Hematopoietic multipotent progenitor cell treated with erythropoietin and hydrocortisone succinate and interleukin-3 and kit ligand, for 15 days (in vitro differentiated cells): ENCODE results near the gene CHAF1B.
"Not testable (repeated sequence)": the region's sequence is repeated elsewhere in the genome, so short reads cannot be mapped to it uniquely, and the experiment has no call there.

Experiments used
- DNase-seq: peaks from one replicate; pipeline ENCODE4 v3.0.0-alpha.2; 2015; ENCODE audit warnings: low spot score

CHAF1B gene

DNA sequence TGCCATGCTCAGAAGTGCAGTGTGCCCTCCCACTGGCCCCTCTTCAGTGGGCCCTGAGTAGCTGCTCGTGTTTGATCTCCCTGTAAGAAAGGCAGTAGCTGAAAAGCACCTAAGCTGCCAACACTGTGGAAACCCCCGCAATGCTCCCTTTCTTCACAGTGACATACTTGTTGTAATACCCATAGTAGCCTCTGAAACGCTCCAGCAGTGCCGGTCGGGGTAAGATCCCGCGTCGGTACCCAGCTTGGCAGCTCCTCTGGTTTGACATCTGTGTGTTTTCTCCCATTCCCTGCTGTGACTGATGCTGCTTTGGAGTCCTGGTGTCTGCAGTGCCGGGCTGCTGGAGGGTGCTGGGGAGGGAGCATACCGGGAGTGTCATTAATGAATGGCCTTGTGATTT is 3.6 kb downstream of the CHAF1B start:
- no peak for DNase-seq

- not testable (repeated sequence) for DNase-seq
Observed at GRCh38 chr21:36391649-36392048, 6.5 kb downstream of the CHAF1B start.

DNA sequence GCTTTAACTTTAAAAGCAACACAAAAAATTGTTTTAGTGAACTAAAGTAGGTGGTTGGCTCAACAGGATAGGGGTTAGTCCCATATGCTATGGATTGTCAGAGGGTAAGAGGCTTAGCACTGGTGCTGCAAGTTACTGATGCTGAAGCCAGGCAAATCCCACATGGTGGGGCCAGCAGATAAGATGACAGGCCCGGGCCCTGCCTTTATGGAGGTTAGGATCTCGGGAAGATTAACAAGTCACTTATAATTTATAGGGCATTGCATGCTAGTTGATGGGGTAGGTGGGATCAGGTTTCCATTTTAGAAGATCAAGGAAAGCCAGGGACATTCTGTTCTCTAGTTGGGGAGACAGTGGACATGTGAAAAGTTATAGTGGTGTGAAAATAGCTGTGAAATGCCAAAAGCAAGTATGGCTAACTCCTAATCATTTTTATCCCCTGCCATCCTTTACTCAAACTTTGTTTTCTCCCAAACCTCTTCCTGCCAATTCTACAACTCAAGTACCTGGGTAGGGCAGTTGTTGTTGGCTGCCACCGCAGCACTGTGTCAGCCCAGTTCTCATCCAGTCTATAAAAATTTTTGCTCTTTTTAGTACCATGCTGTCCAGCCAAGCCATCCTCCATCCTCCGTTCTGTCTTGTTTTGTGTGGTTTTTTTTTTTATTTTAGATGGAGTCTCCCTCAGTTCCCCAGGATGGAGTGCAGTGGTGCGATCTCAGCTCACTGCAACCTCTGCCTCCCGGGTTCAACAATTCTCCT is 10.3 kb downstream of the CHAF1B start:
- DNase-seq: no peak

DNA sequence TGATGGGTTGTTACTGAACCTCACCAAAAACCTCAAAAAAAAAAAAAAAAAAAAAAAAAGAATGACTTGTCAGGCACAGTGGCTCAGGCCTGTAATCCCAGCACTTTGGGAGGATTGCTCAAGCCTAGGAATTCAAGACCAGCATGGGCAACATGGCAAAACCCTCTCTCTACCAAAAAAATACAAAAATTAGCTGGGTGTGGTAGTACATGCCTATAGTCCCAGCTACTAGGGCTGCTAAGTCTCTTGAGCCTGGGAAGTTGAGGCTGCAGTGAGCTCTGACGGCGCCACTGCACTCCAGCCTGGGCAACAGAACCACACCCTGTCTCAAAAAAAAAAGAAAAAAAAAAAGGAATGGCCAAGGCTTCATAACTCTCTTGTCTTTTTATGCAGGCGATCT is 11.1 kb downstream of the CHAF1B start:
- DNase-seq: no peak

DNA sequence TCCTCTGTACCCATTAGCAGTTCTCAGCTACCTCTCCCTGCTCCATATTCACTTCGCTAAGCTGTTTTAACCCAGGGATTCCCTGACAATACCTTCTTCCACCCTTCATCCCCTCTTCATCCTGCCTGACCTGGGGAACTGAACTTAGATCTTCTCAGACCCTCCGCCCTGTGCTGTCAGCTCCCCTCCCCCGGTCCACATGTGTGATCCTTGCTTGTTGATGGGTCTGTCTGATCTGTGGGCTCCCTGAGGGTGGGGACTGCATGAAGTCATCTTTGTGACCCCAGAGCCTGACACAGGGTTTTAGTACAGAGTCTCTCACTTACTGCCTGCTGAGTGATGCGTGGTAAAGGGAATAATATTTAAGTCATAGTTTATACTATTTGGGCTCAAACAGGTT is 11.8 kb downstream of the CHAF1B start:
- no peak for DNase-seq

GRCh38 chr21:36397606-36398005 is 12.4 kb downstream of the CHAF1B start:
- DNase-seq: no peak

GRCh38 chr21:36399736-36400135 is 14.5 kb downstream of the CHAF1B start:
- DNase-seq: not testable (repeated sequence)

DNA sequence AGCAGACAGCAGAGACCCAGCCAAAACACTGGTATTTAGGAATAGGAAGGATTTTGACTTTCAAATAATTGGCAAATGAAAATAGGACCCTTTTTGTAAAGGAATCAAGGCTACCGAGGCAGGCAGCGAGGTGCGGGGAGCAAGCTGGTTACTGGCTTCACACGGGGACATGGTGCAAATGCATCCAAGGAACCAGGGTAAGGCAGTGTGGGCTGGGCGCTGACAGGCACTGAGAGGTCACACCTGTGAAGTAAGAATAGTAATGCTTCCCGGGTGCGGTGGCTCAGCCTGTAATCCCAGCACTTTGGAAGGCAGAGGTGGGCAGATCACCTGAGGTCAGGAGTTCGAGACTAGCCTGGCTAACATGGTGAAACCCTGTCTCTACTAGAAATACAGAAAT is 15.5 kb downstream of the CHAF1B start:
- DNase-seq: no peak

- DNase-seq: no peak
Observed at GRCh38 chr21:36402339-36402738, 17.1 kb downstream of the CHAF1B start.

- no peak for DNase-seq
Observed at GRCh38 chr21:36403713-36404112, 18.5 kb downstream of the CHAF1B start.

DNA sequence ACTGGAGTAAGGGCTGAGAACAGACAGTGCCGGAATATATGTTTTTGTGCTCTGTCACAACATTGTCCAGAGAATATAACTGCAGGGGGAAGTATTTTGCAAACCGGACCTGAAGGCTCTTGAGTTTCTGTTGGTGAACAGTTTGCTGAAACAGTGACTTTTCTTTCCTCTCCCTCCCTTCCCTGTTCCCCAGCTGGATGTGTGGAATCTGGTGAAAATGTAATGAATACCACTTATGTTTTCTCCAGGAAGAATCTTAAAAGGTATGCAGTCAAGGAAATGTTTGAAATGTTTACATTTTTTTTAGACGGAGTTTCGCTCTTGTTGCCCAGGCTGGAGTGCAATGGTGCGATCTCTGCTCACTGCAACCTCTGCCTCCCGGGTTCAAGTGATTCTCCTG is 23.4 kb downstream of the CHAF1B start:
- no peak for DNase-seq

GRCh38 chr21:36411301-36411700 is 26.1 kb downstream of the CHAF1B start:
- DNase-seq: no peak

DNA sequence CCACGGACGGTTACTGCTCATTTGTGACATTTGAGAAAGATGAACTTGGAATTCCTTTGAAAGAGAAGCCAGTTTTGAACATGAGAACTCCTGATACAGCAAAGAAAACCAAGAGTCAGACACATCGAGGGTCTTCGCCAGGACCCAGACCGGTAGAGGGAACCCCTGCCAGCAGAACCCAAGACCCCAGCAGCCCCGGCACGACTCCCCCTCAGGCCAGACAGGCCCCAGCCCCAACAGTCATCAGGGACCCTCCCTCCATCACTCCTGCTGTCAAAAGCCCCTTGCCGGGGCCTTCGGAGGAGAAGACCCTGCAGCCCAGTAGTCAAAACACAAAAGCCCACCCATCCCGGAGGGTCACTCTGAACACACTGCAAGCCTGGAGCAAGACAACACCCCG is 27.7 kb downstream of the CHAF1B start:
- no peak for DNase-seq

DNA sequence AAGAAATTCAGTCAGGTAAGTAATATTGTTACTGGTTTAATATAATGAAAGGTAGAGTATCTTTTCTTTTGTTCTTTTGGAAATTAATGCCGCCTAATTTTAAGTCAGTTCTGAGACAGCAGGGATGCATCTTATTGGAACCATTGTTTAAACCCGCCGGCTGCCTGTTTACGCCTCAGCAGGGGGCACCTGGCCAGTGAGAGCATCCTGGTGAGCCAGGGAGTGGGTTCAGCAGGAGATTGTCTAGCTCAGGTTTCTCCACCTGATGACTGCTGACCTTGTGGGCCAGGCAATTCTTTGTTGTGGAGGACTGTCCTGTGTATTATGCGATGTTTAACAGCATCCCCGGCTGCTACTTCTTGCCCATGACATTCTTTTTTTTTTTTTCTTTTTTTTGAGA is 30.2 kb downstream of the CHAF1B start:
- no peak for DNase-seq

GRCh38 chr21:36419241-36419640 is 34.0 kb downstream of the CHAF1B start:
- DNase-seq: no peak

DNA sequence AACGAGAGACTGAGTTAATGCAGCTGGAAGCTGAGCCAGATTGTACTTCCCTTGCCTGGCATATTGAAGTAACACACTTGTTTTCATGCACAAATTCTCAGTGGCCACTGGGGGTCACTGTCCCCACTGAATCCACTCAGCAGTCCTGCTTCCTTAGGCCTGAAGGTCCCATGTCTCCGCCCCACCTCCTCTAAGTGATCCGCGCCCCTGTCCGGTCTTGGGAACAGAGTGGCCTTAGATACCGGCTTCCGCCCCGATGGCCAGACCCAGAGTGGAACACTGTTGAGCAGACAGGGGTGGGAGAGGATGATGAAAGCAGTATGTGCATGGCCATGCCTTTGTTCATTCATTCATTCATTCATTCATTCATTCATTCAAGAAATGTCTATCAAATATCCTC is 34.8 kb downstream of the CHAF1B start:
- peak; percentile 73 for DNase-seq

GRCh38 chr21:36420571-36421339 is 35.6 kb downstream of the CHAF1B start:
- DNase-seq: no peak

- DNase-seq: peak; percentile 74
Observed at GRCh38 chr21:36422279-36423098, 37.3 kb downstream of the CHAF1B start.

GRCh38 chr21:36423771-36424433 is 38.7 kb downstream of the CHAF1B start:
- no peak for DNase-seq

DNA sequence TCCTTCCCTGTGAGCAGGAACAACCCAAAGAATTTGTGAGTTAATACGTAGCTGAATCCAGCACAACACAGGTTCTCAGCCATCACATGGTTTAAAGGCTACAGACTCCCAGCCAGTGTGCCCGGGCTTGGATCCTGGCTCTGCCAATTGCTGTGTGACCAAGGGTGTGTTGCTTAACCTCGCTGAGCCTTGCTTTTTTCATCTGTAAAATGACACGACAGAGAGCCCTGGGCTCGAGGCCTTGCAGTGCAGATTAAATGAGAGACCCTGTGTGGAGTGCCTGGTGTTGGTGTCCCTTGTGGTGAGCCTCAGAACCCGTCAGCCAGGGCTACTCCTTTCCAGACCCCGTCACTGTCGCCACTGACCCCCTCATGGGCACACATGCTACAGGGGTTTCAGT is 39.4 kb downstream of the CHAF1B start:
- DNase-seq: no peak

DNA sequence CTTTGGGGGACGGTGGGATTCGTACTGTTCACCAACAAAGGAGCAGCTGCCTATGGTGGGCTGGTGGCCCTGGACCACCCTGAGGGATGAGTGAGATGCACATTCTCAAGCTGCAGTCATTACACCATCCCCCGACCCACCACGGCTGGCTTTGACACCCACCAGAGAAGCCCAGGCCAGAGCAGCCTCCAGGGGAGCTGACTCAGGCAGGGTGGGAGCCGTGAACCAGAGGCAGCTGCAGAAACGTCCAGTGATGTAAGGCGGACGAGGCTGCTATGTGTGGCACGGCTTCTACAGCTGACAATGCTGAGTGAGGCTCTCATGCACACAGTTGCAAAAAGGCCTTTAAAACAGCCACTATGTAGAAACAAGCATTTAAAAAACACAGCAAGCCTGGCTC is 40.1 kb downstream of the CHAF1B start:
- DNase-seq: no peak

GRCh38 chr21:36427502-36427901 is 42.3 kb downstream of the CHAF1B start:
- DNase-seq: no peak
